ENCODE data around the gene AGPAT2.

Gene AGPAT2

GRCh38 chr9:136700304-136700703 is 13.0 kb upstream of the AGPAT2 start:
- no peak for TF ChIP-seq REST (IDR thresholded peaks at IDR 0.05; ENCODE audit: insufficient read depth in 1 of 2, low read depth in 2 of 2, low read length in 2 of 2)
- no peak for TF ChIP-seq SIN3A (IDR thresholded peaks at IDR 0.05; ENCODE audit: borderline replicate concordance, insufficient read depth, low read length)
- TF ChIP-seq POLR2AphosphoS5 (IDR thresholded peaks at IDR 0.05; ENCODE audit: low read depth, low read length), result no peak

- TF ChIP-seq SIN3A (IDR thresholded peaks at IDR 0.05; ENCODE audit: borderline replicate concordance, insufficient read depth, low read length) (no peak), FOXP2 (optimal IDR thresholded peaks at IDR 0.05; ENCODE audit: borderline replicate concordance, extremely low read depth, extremely low read length, insufficient read depth) (no peak), TAF1 (IDR thresholded peaks at IDR 0.05; ENCODE audit: borderline replicate concordance, insufficient read depth, low read length) (no peak), REST (IDR thresholded peaks at IDR 0.05; ENCODE audit: insufficient read depth in 1 of 2, low read depth in 2 of 2, low read length in 2 of 2) (no peak)
Observed at GRCh38 chr9:136698635-136699246, 11.5 kb upstream of the AGPAT2 start.

- no peak for TF ChIP-seq FOXP2 (optimal IDR thresholded peaks at IDR 0.05; ENCODE audit: borderline replicate concordance, extremely low read depth, extremely low read length, insufficient read depth)
- TF ChIP-seq POLR2AphosphoS5 (IDR thresholded peaks at IDR 0.05; ENCODE audit: low read depth, low read length), result no peak
- TF ChIP-seq TAF1 (IDR thresholded peaks at IDR 0.05; ENCODE audit: borderline replicate concordance, insufficient read depth, low read length), result no peak
- TF ChIP-seq REST (IDR thresholded peaks at IDR 0.05; ENCODE audit: insufficient read depth in 1 of 2, low read depth in 2 of 2, low read length in 2 of 2), result no peak
- no peak for TF ChIP-seq SIN3A (IDR thresholded peaks at IDR 0.05; ENCODE audit: borderline replicate concordance, insufficient read depth, low read length)
Observed at GRCh38 chr9:136697821-136698526, 10.7 kb upstream of the AGPAT2 start.

- TF ChIP-seq FOXP2 (optimal IDR thresholded peaks at IDR 0.05; ENCODE audit: borderline replicate concordance, extremely low read depth, extremely low read length, insufficient read depth) (no peak), POLR2AphosphoS5 (IDR thresholded peaks at IDR 0.05; ENCODE audit: low read depth, low read length) (no peak), REST (IDR thresholded peaks at IDR 0.05; ENCODE audit: insufficient read depth in 1 of 2, low read depth in 2 of 2, low read length in 2 of 2) (no peak), SIN3A (IDR thresholded peaks at IDR 0.05; ENCODE audit: borderline replicate concordance, insufficient read depth, low read length) (no peak), TAF1 (IDR thresholded peaks at IDR 0.05; ENCODE audit: borderline replicate concordance, insufficient read depth, low read length) (no peak)
Observed at GRCh38 chr9:136697146-136697820, 10.0 kb upstream of the AGPAT2 start.

Measured in PFSK-1 (cell line).